Neuronal stem cell (in vitro differentiated cells): Measurements from ENCODE around the gene KIDINS220.
A peak's percentile ranks its signal among the peaks of the same experiment; 100 is the strongest.

Experiments used
- DNase-seq: peaks from one replicate; pipeline ENCODE4 v3.0.0-alpha.2; 2013; ENCODE audit warnings: low spot score
- H2AFZ ChIP-seq: one replicate; pipeline ENCODE4 v1.6.1; 2013; ENCODE audit warnings: mild to moderate bottlenecking, low read length, inconsistent platforms
- H2AK5ac ChIP-seq: 2 replicates; pipeline ENCODE4 v1.6.1; 2013; ENCODE audit warnings: low read depth, mild to moderate bottlenecking, inconsistent platforms, low read length, moderate library complexity, mixed read lengths
- H2BK120ac ChIP-seq: 2 replicates; pipeline ENCODE4 v1.6.1; 2013; ENCODE audit warnings: low read depth, mild to moderate bottlenecking, inconsistent platforms, low read length, moderate library complexity, mixed read lengths
- H2BK12ac ChIP-seq: one replicate; pipeline ENCODE4 v1.6.1; 2013; ENCODE audit warnings: low read length, inconsistent platforms
- H2BK15ac ChIP-seq: 2 replicates; pipeline ENCODE4 v1.6.1; 2013; ENCODE audit warnings: mild to moderate bottlenecking, low read length, inconsistent platforms, mixed read lengths
- H2BK5ac ChIP-seq: one replicate; pipeline ENCODE4 v1.6.1; 2013; ENCODE audit warnings: inconsistent platforms, mild to moderate bottlenecking, low read length, moderate library complexity
- H3K14ac ChIP-seq: one replicate; pipeline ENCODE4 v1.6.1; 2013; ENCODE audit warnings: low read length, inconsistent platforms
- H3K18ac ChIP-seq: 2 replicates; pipeline ENCODE4 v1.6.1; 2013; ENCODE audit warnings: low read length, inconsistent platforms
- H3K23ac ChIP-seq: 2 replicates; pipeline ENCODE4 v1.6.1; 2013; ENCODE audit warnings: low read depth, mild to moderate bottlenecking, mixed read lengths, low read length, inconsistent platforms; ENCODE audit not compliant: poor library complexity
- H3K27ac ChIP-seq: replicated peaks from 3 replicates; pipeline ENCODE4 v1.5.1; 2013; ENCODE audit warnings: low read length, inconsistent platforms
- H3K27me3 ChIP-seq, 3 experiments: 2 replicates each; pipeline ENCODE4 v1.6.1; 2013; ENCODE audit warnings: low read length in 3 of 3, mild to moderate bottlenecking in 2 of 3, inconsistent platforms in 1 of 3, low read depth in 1 of 3, mixed read lengths in 1 of 3, moderate library complexity in 1 of 3; ENCODE audit not compliant: control insufficient read depth in 3 of 3, insufficient read depth in 3 of 3
- H3K36me3 ChIP-seq, 2 donors: replicated peaks in 1 of 2; 2 replicates each; pipeline ENCODE4 v1.6.1; 2013; ENCODE audit warnings: low read length in 2 of 2; ENCODE audit not compliant: control insufficient read depth in 2 of 2, insufficient read depth in 2 of 2
- H3K4ac ChIP-seq: 2 replicates; pipeline ENCODE4 v1.6.1; 2013; ENCODE audit warnings: inconsistent platforms, mild to moderate bottlenecking, low read length, moderate library complexity
- H3K4me1 ChIP-seq, 2 donors: 1 replicate in 1 of 2; 2 replicates in 1 of 2; pipeline ENCODE4 v1.6.1; 2013; ENCODE audit warnings: low read length in 2 of 2, low read depth in 1 of 2; ENCODE audit not compliant: control insufficient read depth in 2 of 2, insufficient read depth in 1 of 2
- H3K4me2 ChIP-seq: one replicate; pipeline ENCODE4 v1.6.1; 2013; ENCODE audit warnings: mild to moderate bottlenecking, low read length, inconsistent platforms; ENCODE audit not compliant: insufficient read depth, poor library complexity, severe bottlenecking
- H3K4me3 ChIP-seq, 2 donors: 2 replicates each; pipeline ENCODE4 v1.5.1; 2013; ENCODE audit warnings: low read length in 2 of 2, mild to moderate bottlenecking in 2 of 2, inconsistent platforms in 1 of 2, moderate library complexity in 1 of 2
- H3K79me1 ChIP-seq: one replicate; pipeline ENCODE4 v1.6.1; 2013; ENCODE audit warnings: low read depth, mild to moderate bottlenecking, inconsistent platforms, low read length, moderate library complexity
- H3K9ac ChIP-seq: one replicate; pipeline ENCODE4 v1.6.1; 2013; ENCODE audit warnings: mild to moderate bottlenecking, low read depth, low read length, inconsistent platforms; ENCODE audit not compliant: poor library complexity
- H3K9me3 ChIP-seq, 2 donors: replicated peaks in 1 of 2; 2 replicates each; pipeline versions ENCODE3 to v1.6.1; 2013; ENCODE audit warnings: low read length in 2 of 2, mild to moderate bottlenecking in 2 of 2, inconsistent platforms in 1 of 2, low read depth in 1 of 2, mixed read lengths in 1 of 2, moderate library complexity in 1 of 2; ENCODE audit not compliant: control insufficient read depth in 2 of 2, insufficient read depth in 1 of 2
- H4K8ac ChIP-seq: one replicate; pipeline ENCODE4 v1.6.1; 2013; ENCODE audit warnings: low read depth, mild to moderate bottlenecking, inconsistent platforms, low read length, moderate library complexity
- H4K91ac ChIP-seq: one replicate; pipeline ENCODE4 v1.6.1; 2013; ENCODE audit warnings: low read length, low read depth, mild to moderate bottlenecking, inconsistent platforms; ENCODE audit not compliant: poor library complexity
- WGBS, 2 donors: extraction: QIAGEN DNeasy Blood & Tissue Kit; methylation state at CpG; one replicate each; pipeline ENCODE4 v1.1.7; 2013; ENCODE audit warnings: missing lambda C conversion rate in 2 of 2, mixed read lengths in 1 of 2; ENCODE audit not compliant: insufficient read length in 2 of 2, insufficient replicate concordance in 1 of 2; ENCODE audit errors: extremely low coverage in 2 of 2; 5-methylcytosine and 5-hydroxymethylcytosine counted together

KIDINS220 gene

GRCh38 chr2:8821276-8822217 lies 15.9 kb downstream of the KIDINS220 start:
- no peak overlapping the region for H3K4me3 ChIP-seq
- no CpG with 5 or more reads among the region's 8 CpGs for WGBS, 2 donors
- H2BK5ac ChIP-seq = no peak overlapping the region
- H3K27ac ChIP-seq = no peak overlapping the region
- no peak overlapping the region for H2BK120ac ChIP-seq
- no peak overlapping the region for H4K8ac ChIP-seq
- no peak overlapping the region for H3K14ac ChIP-seq
- DNase-seq = no peak
- H3K79me1 ChIP-seq = no peaks in the 10 kb centered on the region
- peaks cover 0 to 64% of the 10 kb centered on the region in 2 donors for H3K36me3 ChIP-seq
- no peak overlapping the region for H3K18ac ChIP-seq
- no peaks in the 10 kb centered on the region for H3K27me3 ChIP-seq
- no peak overlapping the region for H3K23ac ChIP-seq
- H3K9ac ChIP-seq = no peak overlapping the region
- H3K4me1 ChIP-seq = no peaks in the 10 kb centered on the region
- no peak overlapping the region for H4K91ac ChIP-seq
- H2AK5ac ChIP-seq = no peak overlapping the region
- no peak overlapping the region for H2BK15ac ChIP-seq
- H3K4ac ChIP-seq = no peak overlapping the region
- H2AFZ ChIP-seq = no peak overlapping the region
- H2BK12ac ChIP-seq = no peak overlapping the region
- H3K4me2 ChIP-seq = no peak overlapping the region
- no peaks in the 10 kb centered on the region for H3K9me3 ChIP-seq

- Histone ChIP-seq H4K91ac (no peak overlapping the region), H3K36me3 (peaks cover 0 to 65% of the 10 kb centered on the region in 2 donors), H3K14ac (no peak overlapping the region), H3K4me2 (no peak overlapping the region), H3K27me3 (no peaks in the 10 kb centered on the region), H3K9me3 (no peaks in the 10 kb centered on the region), H3K79me1 (no peaks in the 10 kb centered on the region), H4K8ac (no peak overlapping the region), H3K4ac (no peak overlapping the region), H2BK12ac (no peak overlapping the region), H3K4me1 (no peaks in the 10 kb centered on the region), H2BK120ac (no peak overlapping the region), H3K23ac (no peak overlapping the region), H2AFZ (no peak overlapping the region), H2BK15ac (no peak overlapping the region), H2AK5ac (no peak overlapping the region), H3K27ac (no peak overlapping the region), H3K18ac (no peak overlapping the region), H2BK5ac (no peak overlapping the region), H3K4me3 (no peak overlapping the region), H3K9ac (no peak overlapping the region)
- DNase-seq = no peak
- WGBS, 2 donors = no CpG with 5 or more reads among the region's 8 CpGs
Observed at GRCh38 chr2:8819948-8820347, 17.5 kb downstream of the KIDINS220 start.

GRCh38 chr2:8819194-8819593 lies 18.2 kb downstream of the KIDINS220 start:
- no peak for DNase-seq
- H3K4me2 ChIP-seq = no peak overlapping the region
- no peaks in the 10 kb centered on the region for H3K9me3 ChIP-seq
- no peaks in the 10 kb centered on the region for H3K27me3 ChIP-seq
- no peak overlapping the region for H3K18ac ChIP-seq
- no peaks in the 10 kb centered on the region for H3K79me1 ChIP-seq
- no peak overlapping the region for H3K27ac ChIP-seq
- no peak overlapping the region for H2BK15ac ChIP-seq
- H2BK5ac ChIP-seq = no peak overlapping the region
- no peak overlapping the region for H3K9ac ChIP-seq
- H3K4ac ChIP-seq = no peak overlapping the region
- peak overlapping the region in 1 of 2 donors; percentile 51 for H3K4me3 ChIP-seq
- H2AFZ ChIP-seq = no peak overlapping the region
- H4K91ac ChIP-seq = no peak overlapping the region
- no peak overlapping the region for H2BK120ac ChIP-seq
- no peak overlapping the region for H2BK12ac ChIP-seq
- H3K4me1 ChIP-seq = no peaks in the 10 kb centered on the region
- WGBS, 2 donors = no CpG with 5 or more reads among the region's 5 CpGs
- H3K23ac ChIP-seq = no peak overlapping the region
- no peak overlapping the region for H3K14ac ChIP-seq
- no peak overlapping the region for H2AK5ac ChIP-seq
- no peak overlapping the region for H4K8ac ChIP-seq
- peaks cover 0 to 65% of the 10 kb centered on the region in 2 donors for H3K36me3 ChIP-seq

- Histone ChIP-seq H2BK15ac (no peak overlapping the region), H2AK5ac (no peak overlapping the region), H3K18ac (no peak overlapping the region), H2BK5ac (no peak overlapping the region), H3K4me2 (no peak overlapping the region), H4K8ac (no peak overlapping the region), H3K4me1 (no peaks in the 10 kb centered on the region), H3K23ac (no peak overlapping the region), H3K14ac (no peak overlapping the region), H2BK120ac (no peak overlapping the region), H3K9ac (no peak overlapping the region), H3K27me3 (no peaks in the 10 kb centered on the region), H3K27ac (no peak overlapping the region), H3K9me3 (no peaks in the 10 kb centered on the region), H3K79me1 (no peaks in the 10 kb centered on the region), H3K4ac (no peak overlapping the region), H4K91ac (no peak overlapping the region), H3K4me3 (no peak overlapping the region), H2AFZ (no peak overlapping the region), H3K36me3 (peaks cover 0 to 77% of the 10 kb centered on the region in 2 donors), H2BK12ac (no peak overlapping the region)
- DNase-seq = no peak
- WGBS, 2 donors = no CpG with 5 or more reads among the region's 1 CpG
Observed at GRCh38 chr2:8817221-8817620, 20.2 kb downstream of the KIDINS220 start.
